ENCODE data around the gene PLEKHG4. TPM values are rescaled to one million over a fixed set of nuclear protein-coding genes. Genes with fewer than 3 reads are reported as not detected.

The PLEKHG4 gene
- total RNA-seq, 1 experiment from 2014 or later, result 13.9 TPM

DNA sequence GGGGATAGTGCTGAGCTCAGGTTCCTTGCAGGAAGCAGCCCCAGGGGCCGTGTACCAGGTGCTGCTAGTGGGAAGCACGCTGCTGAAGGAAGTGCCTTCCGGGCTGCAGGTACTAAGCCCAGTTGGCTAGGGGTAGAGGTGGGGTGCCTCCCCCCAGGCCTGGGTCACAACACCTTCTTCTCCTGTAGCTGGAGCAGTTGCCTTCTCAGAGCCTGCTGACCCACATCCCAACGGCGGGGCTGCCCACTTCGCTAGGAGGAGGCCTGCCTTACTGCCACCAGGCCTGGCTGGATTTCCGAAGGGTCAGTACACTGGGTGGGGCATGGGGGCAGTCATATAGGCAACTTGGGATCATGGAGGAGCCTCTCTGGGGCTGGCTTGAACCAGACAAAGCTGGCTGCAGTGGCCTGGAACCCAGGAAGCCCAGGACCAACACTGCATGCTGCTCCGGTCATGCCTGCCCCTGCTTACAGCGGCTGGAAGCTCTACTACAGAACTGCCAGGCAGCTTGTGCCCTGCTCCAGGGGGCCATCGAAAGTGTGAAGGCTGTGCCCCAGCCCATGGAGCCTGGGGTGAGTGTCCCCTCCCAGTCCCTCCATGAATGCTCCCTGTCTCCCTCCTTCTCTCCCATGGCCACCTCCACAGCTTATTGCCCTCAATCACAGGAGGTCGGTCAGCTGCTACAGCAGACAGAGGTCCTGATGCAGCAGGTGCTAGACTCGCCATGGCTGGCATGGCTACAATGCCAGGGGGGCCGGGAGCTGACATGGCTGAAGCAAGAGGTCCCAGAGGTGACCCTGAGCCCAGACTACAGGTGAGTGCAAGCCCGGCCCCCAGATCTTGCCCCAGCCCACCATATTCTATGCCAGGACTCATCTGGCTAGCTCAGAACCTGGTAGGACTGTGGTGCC lies 2.5 kb downstream of the PLEKHG4 start:
- Histone ChIP-seq H4K20me1 (ENCODE audit: control insufficient read depth, insufficient read depth, insufficient read length) (no peaks in the 10 kb centered on the region), H2BK20ac (ENCODE audit: low read depth, low read length, poor library complexity, severe bottlenecking) (no peak overlapping the region), H3K14ac (ENCODE audit: insufficient read depth, low read length) (no peak overlapping the region), H3T11ph (ENCODE audit: low read length) (no peak overlapping the region), H2BK15ac (ENCODE audit: low read depth, low read length) (no peak overlapping the region), H3K27me3 (ENCODE audit: insufficient read depth, low read length) (no peaks in the 10 kb centered on the region), H3K4me1 (ENCODE audit: insufficient read depth, low read length) (no peaks in the 10 kb centered on the region), H3K27ac (ENCODE audit: insufficient read length, low read depth, low read length) (no peak overlapping the region), H2AK5ac (ENCODE audit: insufficient read length, low read length) (no peak overlapping the region), H3K23me2 (ENCODE audit: insufficient read length, low read depth, low read length, poor library complexity, severe bottlenecking) (peaks cover 6% of the 10 kb centered on the region), H3K79me2 (ENCODE audit: insufficient read depth, low read length) (no peaks in the 10 kb centered on the region), H3K23ac (ENCODE audit: insufficient read length, low read depth, low read length) (no peak overlapping the region), H4K91ac (ENCODE audit: insufficient read length, low read depth, low read length) (no peak overlapping the region), H3K4me2 (ENCODE audit: insufficient read depth, insufficient read length, low read length) (no peak overlapping the region), H3K79me1 (ENCODE audit: insufficient read depth, low read depth, low read length, poor library complexity, severe bottlenecking) (no peaks in the 10 kb centered on the region), H3K4ac (ENCODE audit: low read depth, low read length) (no peak overlapping the region), H4K5ac (ENCODE audit: insufficient read length, low read depth, low read length) (no peak overlapping the region), H3K9me3 (ENCODE audit: control insufficient read depth, low read depth, low read length) (no peaks in the 10 kb centered on the region), H4K8ac (replicated peaks; ENCODE audit: insufficient read length, low read depth, low read length) (no peak overlapping the region), H3K9ac (ENCODE audit: extremely low read depth, insufficient read length, low read length) (no peak overlapping the region), H2BK120ac (ENCODE audit: low read depth, low read length, poor library complexity, severe bottlenecking) (no peak overlapping the region), H2BK5ac (ENCODE audit: insufficient read length, low read length) (no peak overlapping the region), H3K56ac (ENCODE audit: insufficient read length, low read depth, low read length) (no peak overlapping the region), H2AFZ (ENCODE audit: low read length) (no peak overlapping the region), H2BK12ac (ENCODE audit: insufficient read length, low read depth, low read length) (no peak overlapping the region), H3K18ac (ENCODE audit: insufficient read length, low read depth, low read length) (no peak overlapping the region)
- peaks cover 3 to 5% of the 10 kb centered on the region in 2 experiments; a peak in 3 of 4 replicates for H3K4me1 Mint-ChIP-seq
- DNase-seq, result no peak
- no CpG with 5 or more reads among the region's 14 CpGs for WGBS (ENCODE audit: extremely low coverage, insufficient read length, low lambda C conversion rate)
- H3K9me3 Mint-ChIP-seq, result no peaks in the 10 kb centered on the region
- TF ChIP-seq, protein P1, sequence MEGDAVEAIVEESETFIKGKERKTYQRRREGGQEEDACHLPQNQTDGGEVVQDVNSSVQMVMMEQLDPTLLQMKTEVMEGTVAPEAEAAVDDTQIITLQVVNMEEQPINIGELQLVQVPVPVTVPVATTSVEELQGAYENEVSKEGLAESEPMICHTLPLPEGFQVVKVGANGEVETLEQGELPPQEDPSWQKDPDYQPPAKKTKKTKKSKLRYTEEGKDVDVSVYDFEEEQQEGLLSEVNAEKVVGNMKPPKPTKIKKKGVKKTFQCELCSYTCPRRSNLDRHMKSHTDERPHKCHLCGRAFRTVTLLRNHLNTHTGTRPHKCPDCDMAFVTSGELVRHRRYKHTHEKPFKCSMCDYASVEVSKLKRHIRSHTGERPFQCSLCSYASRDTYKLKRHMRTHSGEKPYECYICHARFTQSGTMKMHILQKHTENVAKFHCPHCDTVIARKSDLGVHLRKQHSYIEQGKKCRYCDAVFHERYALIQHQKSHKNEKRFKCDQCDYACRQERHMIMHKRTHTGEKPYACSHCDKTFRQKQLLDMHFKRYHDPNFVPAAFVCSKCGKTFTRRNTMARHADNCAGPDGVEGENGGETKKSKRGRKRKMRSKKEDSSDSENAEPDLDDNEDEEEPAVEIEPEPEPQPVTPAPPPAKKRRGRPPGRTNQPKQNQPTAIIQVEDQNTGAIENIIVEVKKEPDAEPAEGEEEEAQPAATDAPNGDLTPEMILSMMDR (conservative IDR thresholded peaks at IDR 0.05), result no peak
- H3K4me3 Mint-ChIP-seq, result no peak overlapping the region
- H3K27ac Mint-ChIP-seq, result no peak overlapping the region
- H3K36me3 Mint-ChIP-seq (ENCODE audit: insufficient read depth in 1 of 3, low read depth in 3 of 3), result peaks cover 0 to 10% (median 4%) of the 10 kb centered on the region in 3 experiments; a peak in 3 of 7 replicates
- peaks cover 16% of the 10 kb centered on the region for H3K27me3 Mint-ChIP-seq (ENCODE audit: low read depth)

Data from H9 (cell line).